SW480 (cell line): ENCODE data around the gene LIME1.
A peak's percentile ranks its signal among the peaks of the same experiment; 100 is the strongest.

Experiments used
- DNase-seq: peaks from one replicate; pipeline ENCODE4 v3.0.0-alpha.2; 2016; ENCODE audit warnings: low spot score

The LIME1 gene, protein sequence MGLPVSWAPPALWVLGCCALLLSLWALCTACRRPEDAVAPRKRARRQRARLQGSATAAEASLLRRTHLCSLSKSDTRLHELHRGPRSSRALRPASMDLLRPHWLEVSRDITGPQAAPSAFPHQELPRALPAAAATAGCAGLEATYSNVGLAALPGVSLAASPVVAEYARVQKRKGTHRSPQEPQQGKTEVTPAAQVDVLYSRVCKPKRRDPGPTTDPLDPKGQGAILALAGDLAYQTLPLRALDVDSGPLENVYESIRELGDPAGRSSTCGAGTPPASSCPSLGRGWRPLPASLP

GRCh38 chr20:63735859-63736718 is at the start of gene LIME1:
LIME1 (plus strand) TSS chr20:63736664; CDS start chr20:63737550, 886 bp downstream.
- peak; percentile 90 for DNase-seq

DNA sequence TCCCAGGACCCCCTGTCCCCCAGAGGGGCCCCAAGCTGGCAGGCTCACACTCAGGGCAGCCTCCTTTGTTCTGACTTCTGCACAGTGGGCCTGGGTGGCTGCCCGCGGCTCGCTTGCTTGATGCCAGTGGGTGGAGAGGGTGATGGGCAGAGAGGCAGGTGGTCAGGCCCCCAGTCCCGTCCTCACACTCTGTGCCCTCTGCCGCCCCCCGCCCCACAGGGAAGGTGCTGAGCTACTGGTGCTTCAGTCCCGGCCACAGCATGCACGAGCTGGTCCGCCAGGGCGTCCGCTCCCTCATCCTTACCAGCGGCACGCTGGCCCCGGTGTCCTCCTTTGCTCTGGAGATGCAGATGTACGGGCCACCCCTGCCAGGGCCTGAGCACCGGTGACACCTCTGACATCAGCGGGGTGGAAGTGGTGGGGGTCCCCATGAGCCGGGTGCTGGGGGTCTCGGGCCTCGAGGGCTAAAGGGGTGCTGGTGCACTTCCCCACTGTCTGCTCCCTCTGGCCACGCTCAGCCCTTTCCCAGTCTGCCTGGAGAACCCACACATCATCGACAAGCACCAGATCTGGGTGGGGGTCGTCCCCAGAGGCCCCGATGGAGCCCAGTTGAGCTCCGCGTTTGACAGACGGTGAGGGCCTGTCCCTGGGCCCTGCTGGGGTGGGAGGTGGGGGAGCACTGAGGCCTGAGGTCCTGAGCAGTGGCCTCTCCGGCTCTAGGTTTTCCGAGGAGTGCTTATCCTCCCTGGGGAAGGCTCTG is 48.9 kb upstream of the LIME1 start:
- DNase-seq, result no peak

- DNase-seq, result no peak
Observed at GRCh38 chr20:63688228-63689045, 48.0 kb upstream of the LIME1 start.

DNA sequence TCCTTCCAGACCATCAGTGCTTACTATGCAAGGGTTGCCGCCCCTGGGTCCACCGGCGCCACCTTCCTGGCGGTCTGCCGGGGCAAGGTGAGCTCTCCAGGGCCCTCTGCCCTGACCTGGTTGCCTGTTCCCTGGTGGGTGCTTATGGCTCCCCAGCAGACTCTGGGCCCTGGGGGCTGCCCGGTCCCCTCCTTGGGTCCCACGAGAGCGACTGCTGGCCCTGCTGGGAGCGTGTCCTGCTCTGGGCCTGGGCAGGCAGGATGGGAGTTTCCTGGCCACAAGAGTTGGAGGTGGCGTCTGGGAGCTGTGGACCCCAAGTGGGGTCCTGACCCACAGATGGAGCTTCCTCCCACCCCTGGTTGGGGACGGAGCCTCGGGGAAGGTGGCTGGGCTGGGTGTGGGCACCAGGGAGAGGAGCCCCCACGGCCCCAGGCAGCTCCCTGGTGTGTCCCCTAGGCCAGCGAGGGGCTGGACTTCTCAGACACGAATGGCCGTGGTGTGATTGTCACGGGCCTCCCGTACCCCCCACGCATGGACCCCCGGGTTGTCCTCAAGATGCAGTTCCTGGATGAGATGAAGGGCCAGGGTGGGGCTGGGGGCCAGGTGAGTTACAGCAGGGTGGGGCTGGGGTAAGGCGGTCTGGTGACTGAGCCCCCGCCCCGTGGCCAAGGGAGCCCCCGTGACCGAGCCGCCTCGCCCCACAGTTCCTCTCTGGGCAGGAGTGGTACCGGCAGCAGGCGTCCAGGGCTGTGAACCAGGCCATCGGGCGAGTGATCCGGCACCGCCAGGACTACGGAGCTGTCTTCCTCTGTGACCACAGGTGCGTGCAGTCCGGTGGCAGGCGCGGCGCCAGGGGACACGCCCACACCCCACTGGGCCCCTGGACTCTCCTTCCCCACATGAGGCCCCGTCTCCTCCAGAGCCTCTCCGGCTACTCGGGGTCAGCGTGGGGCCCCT is 47.1 kb upstream of the LIME1 start:
- peak; percentile 73 for DNase-seq

DNA sequence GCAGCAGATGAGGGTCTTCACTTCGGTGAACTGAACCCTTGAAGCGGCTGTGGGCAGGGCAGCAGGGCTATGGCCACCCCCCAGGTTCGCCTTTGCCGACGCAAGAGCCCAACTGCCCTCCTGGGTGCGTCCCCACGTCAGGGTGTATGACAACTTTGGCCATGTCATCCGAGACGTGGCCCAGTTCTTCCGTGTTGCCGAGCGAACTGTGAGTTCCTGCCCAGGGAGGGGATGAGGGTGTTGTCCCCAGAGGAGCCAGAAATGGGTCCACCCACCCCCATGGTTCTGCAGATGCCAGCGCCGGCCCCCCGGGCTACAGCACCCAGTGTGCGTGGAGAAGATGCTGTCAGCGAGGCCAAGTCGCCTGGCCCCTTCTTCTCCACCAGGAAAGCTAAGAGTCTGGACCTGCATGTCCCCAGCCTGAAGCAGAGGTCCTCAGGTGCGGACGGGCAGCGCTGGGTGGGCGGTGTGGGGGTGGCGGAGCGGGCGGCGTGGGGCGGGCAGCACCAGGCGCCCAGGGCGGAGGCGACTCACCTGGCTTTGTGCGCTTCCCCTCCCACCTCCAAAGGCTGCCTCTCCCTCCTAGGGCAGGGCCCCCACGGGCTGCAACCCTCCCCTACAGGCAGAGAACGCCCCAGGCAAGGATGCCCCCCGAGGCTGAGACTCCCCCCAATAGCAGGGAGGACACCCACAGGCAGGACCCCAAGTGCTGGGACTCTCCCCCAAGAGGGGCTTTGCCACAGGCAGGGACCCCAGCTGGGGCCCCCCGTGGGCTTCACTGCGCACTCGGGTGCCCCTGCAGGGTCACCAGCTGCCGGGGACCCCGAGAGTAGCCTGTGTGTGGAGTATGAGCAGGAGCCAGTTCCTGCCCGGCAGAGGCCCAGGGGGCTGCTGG is 46.2 kb upstream of the LIME1 start:
- DNase-seq, result no peak

DNA sequence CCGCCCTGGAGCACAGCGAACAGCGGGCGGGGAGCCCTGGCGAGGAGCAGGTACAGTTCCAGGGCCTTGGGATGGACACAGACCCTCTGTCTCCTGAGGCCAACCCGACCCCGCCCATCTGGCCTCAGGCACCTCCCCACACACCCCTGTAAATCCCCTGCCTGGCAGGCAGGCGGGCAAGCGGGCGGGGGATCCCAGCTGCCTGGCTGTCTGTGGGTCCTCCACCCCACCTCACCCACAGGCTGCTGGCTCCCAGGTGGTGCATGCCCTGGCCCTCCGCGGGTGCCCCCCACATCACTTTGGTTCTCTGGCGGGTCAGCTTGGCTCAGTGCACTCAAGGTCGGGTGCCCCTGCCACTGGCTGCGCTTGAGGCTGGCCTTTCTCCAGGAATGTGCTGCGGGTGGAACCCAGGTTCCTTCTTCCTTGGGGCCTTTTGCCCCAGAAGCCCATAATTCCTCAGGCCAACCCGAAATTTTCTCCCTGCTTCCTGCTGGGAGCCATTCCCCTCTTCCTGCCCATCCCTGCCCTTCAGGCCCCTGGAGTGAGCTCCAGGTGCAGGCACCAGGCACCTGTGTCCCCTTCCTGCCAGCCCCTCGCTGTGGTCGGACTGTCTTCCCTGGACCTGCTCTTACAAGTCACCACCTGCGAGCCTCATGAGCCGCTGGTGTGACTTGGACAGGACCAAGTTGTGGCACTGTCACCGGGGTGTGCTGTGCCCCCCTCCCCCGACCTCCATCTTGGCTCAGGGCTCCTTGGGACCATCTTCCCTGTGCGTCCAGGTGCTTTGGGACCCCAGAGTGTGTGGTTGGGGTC is 45.4 kb upstream of the LIME1 start:
- DNase-seq, result peak; percentile 63

GRCh38 chr20:63691711-63692435 is 44.6 kb upstream of the LIME1 start:
- peak; percentile 30 for DNase-seq

DNA sequence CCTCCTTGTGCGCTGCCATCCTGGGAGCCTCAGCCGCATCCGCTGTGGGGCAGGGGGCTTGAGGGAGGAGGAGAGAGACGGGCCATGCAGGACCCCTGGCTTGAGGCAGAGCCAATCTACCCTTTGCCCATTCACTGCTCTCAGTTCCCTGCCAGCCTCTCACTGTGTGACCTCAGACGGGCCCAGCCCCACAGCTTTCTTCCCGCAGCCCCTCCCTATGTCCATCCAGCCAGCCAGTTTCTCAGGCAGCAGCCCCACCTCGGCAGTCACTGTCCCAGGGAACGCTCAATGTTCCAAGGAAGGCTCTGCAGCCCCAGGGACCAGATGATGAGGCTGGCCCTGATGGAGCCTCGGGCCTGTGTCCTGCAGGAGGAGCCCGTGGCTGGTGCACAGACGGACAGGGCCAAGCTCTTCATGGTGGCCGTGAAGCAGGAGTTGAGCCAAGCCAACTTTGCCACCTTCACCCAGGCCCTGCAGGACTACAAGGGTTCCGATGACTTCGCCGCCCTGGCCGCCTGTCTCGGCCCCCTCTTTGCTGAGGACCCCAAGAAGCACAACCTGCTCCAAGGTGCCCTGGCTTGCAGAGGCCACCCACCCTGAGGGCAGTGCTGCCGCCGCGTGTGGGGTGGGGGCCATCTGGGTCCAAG is 43.9 kb upstream of the LIME1 start:
- DNase-seq, result peak; percentile 82

- no peak for DNase-seq
Observed at GRCh38 chr20:63693083-63693732, 43.3 kb upstream of the LIME1 start.

DNA sequence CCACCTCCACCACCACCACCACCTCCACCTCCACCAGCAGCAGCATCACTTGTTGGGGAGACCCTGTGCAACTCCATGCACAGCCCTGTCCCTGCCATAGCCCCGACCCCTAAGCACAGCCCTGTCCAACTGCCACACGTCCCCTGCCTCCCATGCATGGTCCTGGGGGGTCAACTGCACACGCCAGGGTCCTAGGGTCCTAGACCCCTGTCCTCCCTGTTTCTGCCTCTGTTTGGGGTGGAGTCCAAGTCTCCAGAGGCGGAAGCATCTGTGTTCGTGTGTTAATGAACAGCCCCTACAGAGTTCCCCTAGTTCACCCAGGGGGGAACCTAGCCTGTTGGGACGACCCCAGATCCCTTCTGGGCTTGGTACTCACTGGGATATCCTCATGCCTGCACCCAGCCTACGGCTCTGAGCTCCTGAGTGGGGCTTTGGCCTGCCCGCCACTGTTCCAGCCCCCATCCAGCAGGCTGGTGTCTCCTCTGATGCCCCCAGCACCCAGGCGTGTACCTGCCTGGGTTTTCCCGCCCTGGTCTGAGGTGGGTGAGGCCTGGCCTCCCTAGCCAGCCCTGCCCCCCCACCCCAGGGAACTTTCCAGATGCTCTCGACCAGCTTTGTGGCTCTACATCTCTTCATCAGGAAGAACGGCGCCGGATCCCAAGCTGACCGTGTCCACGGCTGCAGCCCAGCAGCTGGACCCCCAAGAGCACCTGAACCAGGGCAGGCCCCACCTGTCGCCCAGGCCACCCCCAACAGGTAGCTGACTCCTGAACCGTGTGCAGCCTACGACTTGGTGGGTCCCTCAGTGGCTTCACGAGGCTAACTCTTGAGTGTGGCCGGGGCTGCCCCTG is 42.5 kb upstream of the LIME1 start:
- DNase-seq, result no peak

DNA sequence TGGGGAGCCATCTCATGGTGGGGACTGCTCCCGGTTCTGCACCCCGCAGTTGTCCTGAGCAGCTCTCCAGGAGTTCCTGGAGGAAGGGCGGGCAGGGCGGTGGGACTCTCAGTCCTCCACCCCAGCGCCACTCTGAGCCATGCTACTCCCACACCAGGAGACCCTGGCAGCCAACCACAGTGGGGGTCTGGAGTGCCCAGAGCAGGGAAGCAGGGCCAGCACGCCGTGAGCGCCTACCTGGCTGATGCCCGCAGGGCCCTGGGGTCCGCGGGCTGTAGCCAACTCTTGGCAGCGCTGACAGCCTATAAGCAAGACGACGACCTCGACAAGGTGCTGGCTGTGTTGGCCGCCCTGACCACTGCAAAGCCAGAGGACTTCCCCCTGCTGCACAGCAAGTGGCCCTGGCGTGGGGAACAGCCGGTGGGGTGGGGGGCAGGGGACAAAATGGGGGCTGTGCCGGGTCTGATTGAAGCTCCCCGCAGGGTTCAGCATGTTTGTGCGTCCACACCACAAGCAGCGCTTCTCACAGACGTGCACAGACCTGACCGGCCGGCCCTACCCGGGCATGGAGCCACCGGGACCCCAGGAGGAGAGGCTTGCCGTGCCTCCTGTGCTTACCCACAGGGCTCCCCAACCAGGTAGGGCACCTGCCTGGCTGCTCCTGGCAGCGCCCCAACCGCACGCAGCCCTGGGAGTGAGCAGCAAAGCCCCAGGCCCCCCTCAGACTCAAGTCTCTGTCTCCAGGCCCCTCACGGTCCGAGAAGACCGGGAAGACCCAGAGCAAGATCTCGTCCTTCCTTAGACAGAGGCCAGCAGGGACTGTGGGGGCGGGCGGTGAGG is 41.7 kb upstream of the LIME1 start:
- no peak for DNase-seq

- DNase-seq, result no peak
Observed at GRCh38 chr20:63695424-63696305, 40.8 kb upstream of the LIME1 start.

DNA sequence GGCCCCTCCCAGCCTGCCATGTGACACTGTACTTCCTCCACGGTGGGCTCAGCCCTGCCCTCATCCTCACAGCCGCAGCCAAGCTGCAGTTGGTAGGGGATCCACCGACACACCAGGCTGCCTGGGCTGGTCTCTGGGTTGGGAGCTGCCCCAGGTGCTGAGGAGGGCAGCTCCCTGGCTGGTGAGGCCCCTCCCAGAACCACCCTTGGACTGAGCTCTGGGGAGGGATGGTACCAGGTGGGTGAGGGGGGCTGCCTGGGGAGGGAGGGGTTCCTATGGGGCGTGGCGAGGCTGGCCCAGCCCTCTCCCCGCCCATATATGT is 40.2 kb upstream of the LIME1 start:
- DNase-seq, result peak; percentile 74
